ENCODE data around the gene NRG4. TPM values are rescaled to one million over a fixed set of nuclear protein-coding genes. Genes with fewer than 3 reads are reported as not detected.
"Not testable (repeated sequence)": the region's sequence is repeated elsewhere in the genome, so short reads cannot be mapped to it uniquely, and the experiment has no call there.

Gene NRG4
- total and polyA plus RNA-seq, 2 experiments from 2014 or later = 0.21 to 0.47 TPM

- H3K27ac ChIP-seq (ENCODE audit: low read depth) = no peak overlapping the region
- H3K79me2 ChIP-seq (replicated peaks; ENCODE audit: insufficient read depth) = no peaks in the 10 kb centered on the region
- TF ChIP-seq POLR2AphosphoS5 (IDR thresholded peaks at IDR 0.05; ENCODE audit: low read depth) = no peak
- TF ChIP-seq, protein P1, sequence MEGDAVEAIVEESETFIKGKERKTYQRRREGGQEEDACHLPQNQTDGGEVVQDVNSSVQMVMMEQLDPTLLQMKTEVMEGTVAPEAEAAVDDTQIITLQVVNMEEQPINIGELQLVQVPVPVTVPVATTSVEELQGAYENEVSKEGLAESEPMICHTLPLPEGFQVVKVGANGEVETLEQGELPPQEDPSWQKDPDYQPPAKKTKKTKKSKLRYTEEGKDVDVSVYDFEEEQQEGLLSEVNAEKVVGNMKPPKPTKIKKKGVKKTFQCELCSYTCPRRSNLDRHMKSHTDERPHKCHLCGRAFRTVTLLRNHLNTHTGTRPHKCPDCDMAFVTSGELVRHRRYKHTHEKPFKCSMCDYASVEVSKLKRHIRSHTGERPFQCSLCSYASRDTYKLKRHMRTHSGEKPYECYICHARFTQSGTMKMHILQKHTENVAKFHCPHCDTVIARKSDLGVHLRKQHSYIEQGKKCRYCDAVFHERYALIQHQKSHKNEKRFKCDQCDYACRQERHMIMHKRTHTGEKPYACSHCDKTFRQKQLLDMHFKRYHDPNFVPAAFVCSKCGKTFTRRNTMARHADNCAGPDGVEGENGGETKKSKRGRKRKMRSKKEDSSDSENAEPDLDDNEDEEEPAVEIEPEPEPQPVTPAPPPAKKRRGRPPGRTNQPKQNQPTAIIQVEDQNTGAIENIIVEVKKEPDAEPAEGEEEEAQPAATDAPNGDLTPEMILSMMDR (conservative IDR thresholded peaks at IDR 0.05; ENCODE audit: low read depth in 2 of 2) = no peak
- no peak for TF ChIP-seq NANOG (IDR thresholded peaks at IDR 0.05; ENCODE audit: borderline replicate concordance)
- TF ChIP-seq REST (IDR thresholded peaks at IDR 0.05; ENCODE audit: unreplicated experiment) = no peak
- TF ChIP-seq, protein P2, sequence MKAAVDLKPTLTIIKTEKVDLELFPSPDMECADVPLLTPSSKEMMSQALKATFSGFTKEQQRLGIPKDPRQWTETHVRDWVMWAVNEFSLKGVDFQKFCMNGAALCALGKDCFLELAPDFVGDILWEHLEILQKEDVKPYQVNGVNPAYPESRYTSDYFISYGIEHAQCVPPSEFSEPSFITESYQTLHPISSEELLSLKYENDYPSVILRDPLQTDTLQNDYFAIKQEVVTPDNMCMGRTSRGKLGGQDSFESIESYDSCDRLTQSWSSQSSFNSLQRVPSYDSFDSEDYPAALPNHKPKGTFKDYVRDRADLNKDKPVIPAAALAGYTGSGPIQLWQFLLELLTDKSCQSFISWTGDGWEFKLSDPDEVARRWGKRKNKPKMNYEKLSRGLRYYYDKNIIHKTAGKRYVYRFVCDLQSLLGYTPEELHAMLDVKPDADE (IDR thresholded peaks at IDR 0.05) = no peak
- no peak for TF ChIP-seq STAT1 (IDR thresholded peaks at IDR 0.05; ENCODE audit: unreplicated experiment)
- TF ChIP-seq EZH2phosphoT487 (IDR thresholded peaks at IDR 0.05; ENCODE audit: unreplicated experiment) = no peak
- TF ChIP-seq JUNB (IDR thresholded peaks at IDR 0.05; ENCODE audit: unreplicated experiment) = no peak
- TF ChIP-seq CREB1 (CRISPR knock-in tag; IDR thresholded peaks at IDR 0.05; ENCODE audit: low read depth) = no peak
- no peak for TF ChIP-seq ZNF114 (CRISPR knock-in tag; IDR thresholded peaks at IDR 0.05)
- no peak for TF ChIP-seq EZH2 (IDR thresholded peaks at IDR 0.05; ENCODE audit: low read depth, unreplicated experiment)
- no peak for TF ChIP-seq ZNF331 (CRISPR knock-in tag; IDR thresholded peaks at IDR 0.05; ENCODE audit: low read depth)
- no peak overlapping the region for H3K4me3 ChIP-seq
- H3K27me3 ChIP-seq (ENCODE audit: insufficient read depth) = no peaks in the 10 kb centered on the region
- no peak for DNase-seq (ENCODE audit: low spot score)
- H2AFZ ChIP-seq = no peak overlapping the region
- H3K9me3 Mint-ChIP-seq = no peaks in the 10 kb centered on the region
- no peaks in the 10 kb centered on the region for H4K20me1 ChIP-seq (replicated peaks; ENCODE audit: insufficient read depth)
- no peak for ATAC-seq
- peaks cover 7% of the 10 kb centered on the region for H3K4me1 ChIP-seq (ENCODE audit: insufficient read depth)
- H3K27me3 Mint-ChIP-seq (ENCODE audit: insufficient read depth, low read depth, poor library complexity) = peaks cover 4% of the 10 kb centered on the region
- no peaks in the 10 kb centered on the region for H3F3A ChIP-seq (replicated peaks; ENCODE audit: low read depth)
- no peak overlapping the region for H3K27ac Mint-ChIP-seq
- no peak overlapping the region for H3K4me2 ChIP-seq
- H3K36me3 Mint-ChIP-seq (ENCODE audit: low read depth) = no peaks in the 10 kb centered on the region
- no peaks in the 10 kb centered on the region for H3K36me3 ChIP-seq (ENCODE audit: insufficient read depth)
- H3K9me2 ChIP-seq (ENCODE audit: insufficient read depth) = no peaks in the 10 kb centered on the region
- no peaks in the 10 kb centered on the region for H3K4me1 Mint-ChIP-seq
- no peak overlapping the region for H3K4me3 Mint-ChIP-seq
These were observed 26.3 kb downstream of the NRG4 start for GRCh38 chr15:75985971-75986370.

- H3F3A ChIP-seq (replicated peaks; ENCODE audit: low read depth); H3K4me1 Mint-ChIP-seq; H3K4me3 Mint-ChIP-seq; H3K36me3 ChIP-seq (ENCODE audit: insufficient read depth); H3K27ac ChIP-seq (ENCODE audit: low read depth); H3K27me3 ChIP-seq (ENCODE audit: insufficient read depth); H3K4me1 ChIP-seq (ENCODE audit: insufficient read depth); H2AFZ ChIP-seq; H3K79me2 ChIP-seq (replicated peaks; ENCODE audit: insufficient read depth); ATAC-seq; H3K27ac Mint-ChIP-seq; H3K4me2 ChIP-seq; H4K20me1 ChIP-seq (replicated peaks; ENCODE audit: insufficient read depth); H3K9me3 Mint-ChIP-seq; DNase-seq (ENCODE audit: low spot score); H3K4me3 ChIP-seq; H3K27me3 Mint-ChIP-seq (ENCODE audit: insufficient read depth, low read depth, poor library complexity); H3K36me3 Mint-ChIP-seq (ENCODE audit: low read depth); H3K9me2 ChIP-seq (ENCODE audit: insufficient read depth): not testable (repeated sequence)
These were observed 27.5 kb downstream of the NRG4 start for GRCh38 chr15:75984706-75985105.

All from GM23338 (cell line).